Muscle of back (tissue), 11 donors: Measurements from ENCODE around the gene ABCC11. TPM values are rescaled to one million over a fixed set of nuclear protein-coding genes. Genes with fewer than 3 reads are reported as not detected.
"Not testable (repeated sequence)": the region's sequence is repeated elsewhere in the genome, so short reads cannot be mapped to it uniquely, and the experiment has no call there.

Experiments used
- DNase-seq, 3 donors: peaks; one replicate each; pipeline versions ENCODE4 v3.0.0 to v3.0.0-alpha.2; 2013
- polyA plus RNA-seq, 10 donors: library from polyadenylated mRNA; unstranded; fragments of 120-200 nt; gene quantifications; one replicate each; pipeline ENCODE4 v1.2.1, GENCODE V29; 2013; ENCODE audit not compliant: insufficient read length in 10 of 10

Gene ABCC11
- polyA plus RNA-seq, 10 donors = 0.08 to 0.54 (median 0.18) TPM

DNA sequence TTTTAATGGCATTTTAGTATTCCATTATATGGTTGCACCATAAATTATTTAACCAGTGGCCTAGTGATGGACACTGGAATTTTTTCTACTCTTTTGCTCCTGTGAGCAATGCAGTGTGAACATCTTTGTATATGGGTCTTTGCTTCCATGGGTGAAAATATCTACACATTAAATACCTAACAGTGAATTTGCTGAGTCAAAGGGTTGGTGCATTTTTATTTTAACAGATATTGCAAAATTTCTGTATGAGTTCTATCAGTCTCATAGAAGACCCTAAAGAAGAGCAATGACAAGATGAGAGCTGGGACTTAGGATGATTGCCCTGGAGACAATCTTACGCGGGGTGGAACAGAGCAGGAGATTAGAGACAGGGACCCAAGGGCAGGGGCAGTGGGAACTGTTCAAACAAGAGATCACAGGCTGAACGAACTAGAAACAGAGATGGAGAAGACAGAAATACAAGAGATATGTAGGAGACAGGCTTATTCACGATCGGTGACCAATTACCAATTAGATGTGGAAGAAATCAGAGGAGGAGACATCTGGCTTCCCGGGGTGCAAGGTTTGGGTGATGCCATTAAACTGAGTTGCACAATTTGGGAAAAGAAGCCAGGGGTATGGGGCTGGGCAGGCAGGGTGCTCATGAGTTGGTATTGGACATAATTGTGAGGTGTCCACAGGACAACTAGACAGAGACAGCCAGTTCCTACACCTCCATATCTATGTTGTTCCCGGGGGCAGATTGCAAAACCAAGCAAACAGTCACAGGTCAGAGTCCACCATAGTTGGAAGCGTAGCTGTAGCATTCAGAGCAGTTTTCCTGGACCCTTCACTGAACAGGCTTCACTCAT is 43.1 kb downstream of the ABCC11 start:
- no peak for DNase-seq

DNA sequence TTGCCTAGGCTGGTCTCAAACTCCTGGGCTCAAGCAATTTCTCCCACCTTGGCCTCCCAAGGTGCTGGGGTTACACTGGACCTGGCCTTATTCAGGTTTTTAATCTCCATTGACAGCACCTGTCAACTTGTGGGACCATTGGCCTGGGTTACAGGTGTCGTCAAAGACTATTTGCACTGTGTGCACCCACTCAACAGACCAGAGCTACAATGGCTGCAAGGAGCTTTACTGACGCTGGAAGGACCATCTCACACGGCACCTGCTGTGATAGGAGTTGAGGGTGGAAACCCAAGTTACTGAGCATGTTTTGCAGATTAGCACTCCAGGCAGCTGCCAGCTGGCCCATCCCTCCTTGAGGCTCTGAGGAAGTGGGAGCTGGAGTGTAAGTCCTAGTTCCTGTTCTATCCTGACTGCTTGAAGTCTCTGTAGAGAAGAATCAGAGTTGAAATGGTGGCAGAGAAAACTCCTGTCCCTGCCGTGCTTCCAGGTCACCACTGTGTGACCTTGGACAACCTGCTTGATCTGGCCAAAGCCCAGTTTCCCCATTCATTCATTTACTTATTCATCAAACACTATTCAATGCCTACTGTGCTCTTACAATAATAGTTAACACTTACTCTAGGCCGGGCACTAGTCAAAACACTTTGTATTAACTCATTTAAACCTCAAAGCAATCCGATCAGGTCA is 45.7 kb downstream of the ABCC11 start:
- DNase-seq = no peak

DNA sequence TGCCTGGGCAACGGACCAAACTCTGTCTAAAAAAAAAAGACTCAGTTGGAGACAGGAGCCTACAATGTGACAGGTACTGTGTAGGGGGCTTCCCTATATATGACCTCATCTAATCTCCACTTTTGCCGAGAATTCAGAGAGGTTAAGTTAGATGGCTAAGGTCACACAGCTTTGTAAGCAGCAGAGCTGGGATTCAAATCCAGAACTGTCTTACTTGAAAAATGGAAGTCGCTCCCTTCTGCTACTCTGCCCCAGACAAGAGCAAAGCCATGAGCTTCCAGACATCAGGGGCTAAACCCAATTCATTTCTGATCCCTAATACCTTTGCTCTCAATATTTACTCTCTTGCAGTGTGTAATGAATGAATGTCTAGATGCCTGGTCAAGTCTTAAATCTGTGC is 50.0 kb downstream of the ABCC11 start:
- DNase-seq = no peak

DNA sequence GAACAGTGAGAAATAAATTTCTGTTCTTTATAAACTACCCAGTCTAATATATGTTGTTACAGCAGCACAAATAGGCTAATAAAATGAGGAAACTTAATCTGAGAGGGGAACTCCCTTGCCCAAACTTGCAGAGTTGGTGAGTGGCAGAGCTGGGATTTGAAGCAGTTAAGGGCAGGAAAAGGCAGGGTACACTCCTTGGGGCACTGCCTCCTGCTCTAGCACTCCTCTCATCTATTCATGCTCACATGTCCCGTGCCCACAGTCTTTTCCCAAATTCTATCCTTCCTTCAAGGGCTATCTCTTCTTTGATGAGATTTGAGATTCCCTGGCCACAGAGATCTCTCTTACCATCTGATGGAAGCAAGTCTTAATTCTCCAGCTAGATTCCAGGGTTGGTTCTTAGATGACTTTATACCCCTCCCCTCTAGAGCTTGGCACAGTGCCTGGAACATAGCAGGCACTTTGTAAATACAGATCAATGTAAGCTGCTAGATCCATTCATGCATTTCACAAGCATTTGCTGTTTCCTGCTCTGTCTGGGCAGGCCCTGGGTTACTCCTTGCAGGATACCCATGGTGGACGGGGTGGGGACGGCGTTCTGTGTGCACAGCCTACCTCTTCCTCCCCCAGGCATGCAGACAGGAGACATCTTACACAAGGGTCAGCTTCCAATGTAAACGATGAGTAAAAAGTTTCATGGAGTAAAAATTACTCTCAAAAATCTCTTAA is 52.3 kb downstream of the ABCC11 start:
- peak in 1 of 3 donors; percentile 7 for DNase-seq

DNA sequence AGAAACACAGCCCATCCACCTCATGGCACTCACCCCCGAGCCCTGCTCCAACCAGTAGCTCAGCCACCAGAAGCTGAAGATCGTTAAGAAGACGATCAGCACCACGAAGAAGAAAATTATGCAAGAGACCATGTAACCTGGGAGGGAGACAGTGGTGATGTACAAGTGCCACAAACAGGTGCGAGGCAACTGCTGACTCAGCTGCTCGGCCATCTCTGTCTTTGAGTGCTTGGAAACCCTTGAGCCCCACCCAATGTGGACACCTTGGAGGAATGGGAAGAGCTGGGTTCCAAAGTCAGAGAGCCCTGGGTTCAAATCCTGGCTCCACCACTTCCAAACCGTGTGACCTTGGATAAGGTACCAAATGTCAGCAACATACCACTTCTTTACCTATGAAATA is 53.5 kb downstream of the ABCC11 start:
- DNase-seq = no peak

DNA sequence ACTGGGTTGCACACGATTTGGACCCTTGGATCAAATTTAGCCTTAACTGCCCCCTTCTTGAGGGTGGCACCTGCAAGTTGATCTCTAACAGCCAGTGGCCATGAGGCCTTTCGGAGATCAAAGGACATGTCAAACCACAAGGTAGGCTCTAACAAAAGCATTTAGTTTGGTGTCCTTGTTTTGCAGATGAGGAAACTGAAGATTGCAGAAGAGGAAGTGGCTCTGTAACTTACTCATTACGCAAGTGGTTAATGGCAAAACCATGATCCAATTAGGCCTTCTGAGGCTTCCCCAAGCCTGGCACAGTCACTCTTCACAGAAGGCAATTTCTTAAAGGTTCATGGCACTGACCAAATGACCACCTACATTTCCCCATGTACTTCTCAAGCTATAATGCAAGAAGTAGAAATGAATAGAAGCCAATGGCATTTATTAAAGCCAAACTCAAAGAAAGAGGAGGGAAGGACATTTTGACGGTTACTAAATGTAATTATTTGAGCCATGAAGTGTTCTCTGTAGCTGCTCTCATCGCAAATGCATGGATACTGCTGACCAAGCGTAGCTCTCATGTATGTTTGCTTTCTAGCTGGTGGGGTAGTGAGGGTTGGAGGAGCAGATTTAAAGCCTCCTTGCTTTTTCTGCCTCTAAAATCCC is 58.8 kb downstream of the ABCC11 start:
- no peak for DNase-seq

DNA sequence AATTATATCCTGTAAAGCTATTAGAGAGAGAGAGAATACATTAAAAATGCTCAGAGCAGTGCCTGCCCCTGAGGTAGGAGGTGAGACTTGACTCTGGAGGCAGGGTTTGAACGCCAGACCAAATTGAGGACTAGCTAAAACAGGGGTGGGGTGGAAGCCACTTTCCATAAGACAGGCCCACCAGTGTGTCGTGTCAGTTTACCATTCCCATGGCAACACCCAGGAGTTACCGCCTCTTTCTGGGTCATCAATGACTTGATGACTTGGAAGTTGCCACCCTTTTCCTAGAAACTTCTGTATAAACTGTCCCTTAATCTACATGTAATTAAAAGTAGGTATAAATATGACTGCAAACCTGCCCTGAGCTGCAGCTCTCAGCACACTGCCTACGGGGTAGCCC is 59.6 kb downstream of the ABCC11 start:
- DNase-seq = no peak

DNA sequence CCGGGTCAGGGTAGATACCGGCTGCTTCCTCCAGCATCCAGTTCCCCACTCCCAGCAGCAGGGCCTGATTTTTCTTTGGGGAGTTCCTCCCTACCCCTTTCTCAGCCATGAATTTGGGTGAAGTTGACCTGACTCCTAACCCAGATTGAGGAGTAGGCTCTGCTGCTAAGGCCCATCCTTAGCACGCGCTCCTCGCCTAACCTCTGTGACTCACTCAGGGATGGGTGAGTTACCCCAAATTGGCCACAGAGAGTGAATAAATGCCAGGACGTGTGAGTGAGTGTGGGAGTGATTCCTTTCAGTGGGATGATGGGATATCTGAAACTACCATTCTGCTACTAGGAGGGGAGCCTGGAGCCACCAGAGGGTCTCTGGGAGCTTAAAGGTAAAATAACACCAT is 62.7 kb downstream of the ABCC11 start:
- no peak for DNase-seq

DNA sequence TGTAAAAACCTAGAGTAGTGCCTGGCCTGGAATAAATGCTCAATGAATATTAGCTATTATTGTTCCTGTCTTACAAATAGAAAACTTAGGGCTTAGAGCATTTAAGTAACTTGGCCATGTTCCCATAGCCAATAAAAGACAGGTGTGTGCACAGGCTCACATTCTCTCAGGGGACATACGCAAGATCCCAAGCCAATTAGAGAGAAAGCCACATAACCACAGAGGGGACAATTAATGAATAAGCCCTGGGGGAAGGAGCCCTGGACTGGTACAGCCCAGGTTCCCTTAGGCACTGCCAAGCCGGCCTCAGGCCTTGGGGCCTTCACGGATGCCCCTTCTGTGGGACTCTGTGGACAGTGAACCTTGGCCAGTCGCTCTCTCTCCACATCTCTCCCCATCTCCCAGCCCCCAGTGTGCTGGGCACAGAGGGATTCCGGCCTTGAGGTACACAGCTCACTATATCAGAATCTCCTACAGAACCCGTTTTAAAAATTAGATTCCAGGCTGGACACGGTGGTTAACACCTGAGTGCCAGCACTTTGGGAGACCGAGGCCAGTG is 64.3 kb downstream of the ABCC11 start:
- DNase-seq = no peak

DNA sequence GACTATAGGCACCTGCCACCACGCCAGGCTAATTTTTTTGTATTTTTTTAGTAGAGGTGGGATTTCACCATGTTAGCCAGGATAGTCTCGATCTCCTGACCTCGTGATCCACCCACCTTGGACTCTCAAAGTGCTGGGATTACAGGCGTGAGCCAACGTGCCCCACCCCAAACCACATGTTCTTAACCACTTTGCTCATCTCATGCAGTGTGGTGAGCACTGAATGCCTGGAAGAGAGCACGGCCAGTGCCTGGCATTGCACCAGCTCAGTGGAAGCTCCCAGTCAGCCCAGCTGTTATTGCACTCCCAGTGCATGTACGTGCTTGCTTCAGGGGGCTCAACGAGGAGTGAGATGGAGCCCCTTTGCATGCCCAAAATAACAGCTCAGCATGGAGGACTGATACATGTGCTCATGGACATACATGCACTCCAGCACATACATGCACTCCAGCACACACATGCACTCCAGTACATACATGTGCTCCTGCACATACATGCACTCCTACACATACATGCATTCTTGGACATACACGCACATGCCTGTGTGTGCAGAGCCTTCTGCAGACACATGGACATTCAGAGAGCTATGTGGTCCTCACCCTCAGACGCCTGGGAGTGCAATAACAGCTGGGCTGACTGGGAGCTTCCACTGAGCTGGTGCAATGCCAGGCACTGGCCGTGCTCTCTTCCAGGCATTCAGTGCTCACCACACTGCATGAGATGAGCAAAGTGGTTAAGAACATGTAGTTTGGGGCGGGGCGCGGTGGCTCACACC is 65.4 kb downstream of the ABCC11 start:
- DNase-seq = not testable (repeated sequence)

DNA sequence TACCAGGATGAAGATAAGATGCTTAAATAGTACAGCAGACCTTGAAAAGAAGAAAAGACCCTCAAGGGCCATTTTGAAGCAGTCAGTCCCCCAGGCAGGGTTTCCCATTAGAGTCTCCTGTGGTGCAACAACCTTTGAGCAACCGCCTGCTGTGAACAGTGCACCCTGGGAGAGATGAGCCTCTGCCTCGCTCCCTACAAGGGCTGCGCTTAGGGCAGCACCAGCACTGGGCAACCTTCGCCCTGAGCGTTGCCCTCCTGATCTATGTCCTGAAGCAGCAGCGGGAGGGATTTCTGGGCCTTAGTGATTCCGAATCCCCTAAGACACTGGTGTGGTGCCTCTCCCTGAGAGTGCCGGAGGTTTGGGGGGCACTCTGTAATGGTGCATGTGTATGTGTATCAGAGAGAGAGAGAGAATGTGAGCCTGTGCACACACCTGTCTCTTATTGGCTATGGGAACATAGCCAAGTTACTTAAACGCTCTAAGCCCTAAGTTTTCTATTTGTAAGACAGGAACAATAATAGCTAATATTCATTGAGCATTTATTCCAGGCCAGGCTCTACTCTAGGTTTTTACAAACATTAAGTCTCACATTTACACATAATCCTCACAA is 66.4 kb downstream of the ABCC11 start:
- DNase-seq = no peak

DNA sequence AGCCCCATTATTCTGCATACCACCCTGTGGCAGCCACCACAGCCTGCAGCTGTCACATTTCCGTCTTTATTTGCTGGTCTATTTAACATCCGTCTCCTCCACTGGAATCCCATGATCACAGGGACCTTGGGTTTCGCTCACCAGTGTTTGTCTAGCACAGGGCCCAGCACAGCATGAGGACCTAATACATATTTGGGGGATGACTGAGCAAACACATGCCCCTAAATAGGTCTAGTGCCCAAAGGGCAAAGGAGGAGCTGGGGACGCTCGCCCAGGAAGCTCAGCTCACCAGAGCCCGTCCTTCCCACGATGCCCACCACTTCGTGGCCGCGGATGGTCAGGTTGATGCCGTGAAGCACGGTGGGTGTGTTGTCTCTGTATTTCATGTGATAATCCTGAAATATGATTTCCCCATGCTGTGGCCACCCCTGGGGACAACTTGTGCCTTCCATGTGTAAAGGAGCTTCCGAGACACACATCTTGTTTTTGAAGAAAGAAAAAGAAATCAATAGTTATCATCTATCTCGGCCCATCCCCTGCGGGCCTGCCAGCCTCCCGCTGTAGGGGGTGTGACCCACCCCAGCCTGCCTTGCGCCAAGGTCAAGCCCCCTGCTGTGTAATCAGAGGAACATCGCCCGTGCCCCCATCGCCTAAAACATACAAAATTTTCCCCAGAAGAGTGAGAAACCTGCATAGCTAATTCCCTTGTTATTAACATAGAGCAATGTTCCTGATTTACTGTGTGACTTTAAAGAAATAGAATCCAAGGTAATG is 70.5 kb downstream of the ABCC11 start:
- DNase-seq = no peak

DNA sequence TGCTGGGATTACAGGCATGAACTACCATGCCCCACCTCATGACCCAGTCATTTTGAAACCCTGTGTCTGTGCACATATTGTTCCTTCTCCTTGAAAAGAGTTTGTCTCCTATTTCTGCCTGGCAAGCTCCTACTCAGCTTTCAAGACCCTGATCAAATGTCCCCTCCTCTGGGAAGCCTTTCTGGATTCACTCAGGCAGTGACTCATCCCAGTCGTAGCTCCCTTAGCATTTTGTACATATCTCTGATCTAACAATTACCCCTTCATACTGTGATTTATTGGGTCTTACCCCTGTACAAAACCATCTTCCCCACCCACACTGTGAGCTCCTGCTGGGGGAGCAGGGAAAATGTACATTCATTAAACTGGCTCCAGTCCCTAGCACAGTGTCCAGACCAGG is 73.5 kb downstream of the ABCC11 start:
- DNase-seq = no peak

DNA sequence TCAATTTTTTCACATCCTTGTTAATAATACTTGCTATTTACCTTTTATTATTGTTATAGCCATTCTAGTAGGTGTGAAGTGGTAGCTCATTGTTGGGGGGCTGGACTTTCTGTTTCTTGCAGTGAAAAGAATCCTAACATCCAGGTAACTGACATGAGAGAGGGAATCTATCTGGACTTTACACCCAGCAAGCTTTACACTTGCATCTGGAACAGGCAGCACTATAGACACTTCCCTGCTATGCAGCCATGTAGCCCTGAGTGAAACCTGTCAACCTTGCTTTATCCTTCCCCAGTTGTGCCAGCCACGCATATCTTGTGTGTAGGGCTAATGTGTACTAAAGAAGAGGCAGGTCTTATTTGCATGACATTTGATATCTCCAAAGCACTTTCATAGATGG is 74.7 kb downstream of the ABCC11 start:
- DNase-seq = no peak

DNA sequence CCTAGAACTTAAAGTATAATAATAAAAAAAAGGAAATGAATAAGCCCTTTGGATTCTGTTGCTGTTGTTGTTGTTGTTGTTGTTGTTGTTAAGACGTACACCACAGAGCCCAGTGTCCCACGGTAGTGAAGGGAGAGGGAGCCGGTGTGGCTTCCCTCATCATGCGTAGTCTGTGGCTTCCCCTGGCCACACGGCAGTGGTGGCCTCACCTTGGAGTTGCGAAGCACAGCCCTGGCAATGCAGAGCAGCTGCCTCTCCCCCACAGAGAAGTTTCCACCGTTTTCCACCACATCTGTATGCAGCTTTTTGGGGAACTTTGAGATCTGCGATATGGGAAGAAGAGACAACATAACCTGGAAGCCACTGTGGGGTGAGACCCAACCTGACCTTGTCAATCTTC is 77.4 kb downstream of the ABCC11 start:
- DNase-seq = no peak

DNA sequence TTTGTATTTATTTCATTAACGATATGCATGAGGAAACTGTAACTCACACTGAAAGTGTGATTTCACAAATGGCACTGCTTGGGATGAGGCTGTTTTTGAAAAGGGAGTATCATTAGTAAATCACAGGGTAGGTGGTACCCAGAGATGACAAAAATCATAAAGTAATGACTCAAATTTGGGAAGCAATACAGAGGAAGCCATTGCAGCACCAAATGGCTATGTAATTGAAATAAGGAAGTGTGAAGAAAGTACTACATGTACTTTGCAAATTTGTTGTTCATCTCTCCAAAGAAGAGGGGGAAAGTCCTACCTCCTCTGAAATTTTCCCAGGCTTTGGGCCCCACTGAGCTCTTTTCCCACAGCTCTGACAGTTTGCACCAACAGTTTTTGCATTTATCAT is 79.3 kb downstream of the ABCC11 start:
- DNase-seq = no peak

DNA sequence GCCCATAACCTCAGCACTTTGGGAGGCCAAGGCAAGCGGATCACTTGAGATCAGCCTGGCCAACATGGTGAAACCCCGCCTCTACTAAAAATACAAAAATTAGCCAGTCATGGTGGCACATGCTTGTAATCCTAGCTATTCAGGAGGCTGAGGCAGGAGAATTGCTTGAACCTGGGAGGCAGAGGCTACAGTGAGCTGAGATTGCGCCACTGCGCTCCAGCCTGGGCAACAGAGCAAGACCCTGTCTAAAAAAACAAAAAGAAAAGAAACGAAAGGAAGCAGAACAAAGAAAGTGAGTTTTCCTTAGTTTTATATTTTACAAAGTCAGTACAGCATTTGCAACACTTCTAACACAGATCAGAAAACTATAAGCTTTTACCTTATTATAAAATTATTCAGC is 80.7 kb downstream of the ABCC11 start:
- DNase-seq = not testable (repeated sequence)

DNA sequence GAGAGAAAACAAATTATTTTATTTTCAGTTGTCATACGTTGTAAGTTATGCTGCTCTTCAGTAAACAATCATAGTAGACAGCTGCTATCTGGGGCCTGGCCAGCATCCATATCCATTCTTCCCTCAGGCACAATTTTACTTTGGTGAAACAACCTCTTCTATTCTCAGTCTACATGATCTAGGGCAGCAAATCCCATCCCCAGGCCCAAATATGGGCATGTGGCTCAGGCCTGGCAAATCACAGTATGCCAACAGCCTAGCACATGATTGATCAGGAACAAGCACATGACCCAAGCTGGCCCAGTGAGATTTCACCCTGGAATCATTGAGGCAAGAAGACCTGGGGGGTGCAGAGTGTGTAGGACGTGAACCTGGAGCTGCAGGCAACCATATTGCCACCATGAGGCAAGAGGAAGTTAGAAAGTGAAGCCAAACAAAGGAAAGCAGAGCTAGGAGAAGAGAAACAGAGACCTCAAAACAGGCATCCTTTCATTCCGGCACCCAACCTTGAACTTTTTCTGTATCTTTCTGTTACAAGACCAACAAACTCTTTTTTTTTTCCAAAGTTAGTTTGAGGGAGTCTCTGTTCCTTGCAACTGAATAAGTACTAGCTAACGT is 81.3 kb downstream of the ABCC11 start:
- DNase-seq = no peak
